ENCODE data around the gene GTF2IRD1.
"Not testable (repeated sequence)": the region's sequence is repeated elsewhere in the genome, so short reads cannot be mapped to it uniquely, and the experiment has no call there.

Gene GTF2IRD1

GRCh38 chr7:74561898-74562613 lies 108.3 kb downstream of the GTF2IRD1 start:
- no peak for DNase-seq (ENCODE audit: low spot score)

GRCh38 chr7:74563639-74564038 lies 109.9 kb downstream of the GTF2IRD1 start:
- DNase-seq (ENCODE audit: low spot score) = not testable (repeated sequence)

- no peak for DNase-seq (ENCODE audit: low spot score)
Observed at GRCh38 chr7:74567318-74567668, 113.6 kb downstream of the GTF2IRD1 start.

DNA sequence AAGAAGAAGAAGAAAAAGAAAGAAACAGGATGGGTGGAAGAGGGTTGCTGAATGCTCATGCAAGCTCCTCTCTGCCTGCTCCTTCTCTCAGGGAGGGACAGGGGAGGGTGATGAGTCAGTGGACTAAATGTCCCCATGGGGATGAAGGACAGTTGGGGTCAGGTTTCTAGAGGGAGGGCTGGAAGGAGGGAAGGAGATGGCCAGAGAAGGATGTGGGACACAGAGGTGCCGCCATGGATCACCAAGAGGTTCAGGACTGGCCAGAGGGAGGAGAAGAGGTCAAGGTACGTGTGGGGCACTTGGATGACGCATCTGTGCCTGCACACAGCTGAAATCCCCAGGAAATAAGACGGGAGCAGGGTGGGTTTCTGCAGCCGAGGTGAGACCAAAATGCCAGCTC lies 115.0 kb downstream of the GTF2IRD1 start:
- DNase-seq (ENCODE audit: low spot score) = no peak

DNA sequence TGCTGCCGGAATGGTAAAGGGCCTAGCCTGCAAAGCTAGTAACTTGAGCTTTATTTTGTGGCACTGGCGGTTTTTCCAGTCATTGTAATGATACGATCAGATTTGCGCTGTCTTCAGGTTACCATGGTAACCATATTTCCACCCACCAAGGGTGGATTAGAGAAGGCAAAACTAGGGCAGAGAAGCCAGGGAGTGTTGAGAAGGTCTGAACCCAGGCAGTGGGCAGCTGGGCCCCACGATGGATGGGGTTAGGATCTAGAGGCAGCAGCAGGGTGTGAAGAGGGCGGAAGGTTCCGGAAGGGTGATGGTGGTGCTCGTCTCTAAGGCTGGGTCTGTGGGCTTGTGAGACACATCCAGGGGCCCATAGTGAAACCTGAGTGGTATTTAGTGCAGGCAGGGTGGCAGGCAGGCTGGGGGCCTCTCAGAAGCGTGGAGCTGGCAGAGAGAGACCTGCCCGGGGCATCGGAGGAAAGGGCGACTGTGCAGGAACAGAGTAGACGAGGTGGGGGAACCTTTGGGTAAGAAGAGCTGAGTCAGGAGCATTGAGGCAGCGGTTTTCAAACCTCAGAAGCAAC lies 115.9 kb downstream of the GTF2IRD1 start:
- no peak for DNase-seq (ENCODE audit: low spot score)

DNA sequence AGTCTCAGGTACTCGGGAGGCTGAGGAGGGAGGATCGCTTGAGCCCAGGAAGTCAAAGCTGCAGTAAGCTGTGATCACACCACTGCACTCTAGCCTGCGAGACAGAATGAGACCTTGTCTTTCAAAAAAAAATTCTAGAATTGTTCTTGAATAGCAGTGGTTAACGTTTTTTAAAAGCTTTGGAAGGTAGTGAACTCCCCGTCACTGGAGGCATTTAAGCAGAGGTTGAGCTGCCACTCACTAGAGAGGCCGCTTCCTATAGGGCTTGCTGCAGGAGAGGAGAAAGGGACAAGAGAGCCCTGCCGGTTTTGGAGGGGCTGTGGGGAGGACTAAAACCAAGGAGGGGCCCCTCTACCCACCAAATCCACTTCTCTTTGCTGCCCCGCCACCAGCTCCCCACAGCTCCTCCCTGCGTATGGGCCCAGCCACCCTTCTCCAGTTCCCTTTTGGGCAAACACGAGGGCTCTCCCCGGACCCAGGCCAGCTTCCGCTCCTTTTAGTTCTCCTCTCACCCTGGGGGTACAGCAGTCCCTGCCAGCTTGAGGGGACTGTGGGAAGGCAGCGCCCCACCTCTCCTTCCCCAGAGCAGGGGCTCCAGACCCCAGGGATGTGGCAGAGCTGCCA lies 116.9 kb downstream of the GTF2IRD1 start:
- DNase-seq (ENCODE audit: low spot score) = no peak

DNA sequence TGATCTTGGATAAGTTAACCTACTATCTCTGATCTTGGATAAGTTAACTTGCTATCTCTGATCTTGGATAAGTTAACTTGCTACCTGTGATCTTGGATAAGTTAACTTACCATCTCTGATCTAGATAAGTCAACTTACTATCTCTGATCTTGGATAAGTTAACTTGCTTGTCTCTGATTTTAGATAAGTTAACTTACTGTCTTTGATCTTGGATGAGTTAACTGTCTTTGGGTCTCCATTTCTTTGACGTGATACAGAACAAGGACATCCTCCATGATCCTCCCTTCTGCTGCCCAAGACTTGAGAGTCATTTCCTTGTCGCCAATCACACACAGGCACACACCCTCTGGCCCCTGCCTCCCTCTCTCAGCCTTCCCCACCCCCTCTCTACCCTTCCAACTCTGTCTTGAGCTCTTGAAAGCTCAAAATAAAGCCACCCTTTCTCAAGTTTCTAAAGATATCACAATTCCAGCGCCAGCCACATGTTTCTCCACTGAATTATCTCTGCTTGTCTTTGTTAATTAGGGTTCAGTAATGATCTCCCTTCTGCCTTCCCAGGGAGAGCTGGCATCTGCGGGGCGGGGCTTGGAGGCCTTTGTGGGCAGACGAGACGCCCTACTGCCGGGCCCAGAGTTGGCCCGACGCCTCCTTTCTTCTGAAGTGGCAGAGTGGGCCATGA lies 118.7 kb downstream of the GTF2IRD1 start:
- DNase-seq (ENCODE audit: low spot score) = peak; percentile 26

DNA sequence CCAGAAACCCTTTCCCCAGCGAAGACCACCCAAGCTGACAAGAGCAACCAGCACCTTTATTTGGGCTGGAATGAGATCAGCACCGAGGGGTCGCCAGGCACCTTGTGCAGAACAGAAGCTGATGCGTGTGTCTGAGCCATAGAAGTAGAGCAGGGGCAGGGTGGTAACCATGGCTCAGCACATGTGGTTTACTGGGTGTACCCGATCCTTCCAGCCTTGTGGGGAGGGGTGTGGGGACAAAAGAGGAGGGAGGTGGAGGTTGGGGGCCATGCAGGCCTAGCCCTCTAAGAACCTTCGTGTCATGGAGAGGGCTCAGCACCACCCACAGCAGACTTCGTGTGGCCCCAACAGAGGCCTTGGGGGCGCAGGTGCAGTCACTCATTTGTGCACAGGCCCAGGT lies 119.8 kb downstream of the GTF2IRD1 start:
- no peak for DNase-seq (ENCODE audit: low spot score)

DNA sequence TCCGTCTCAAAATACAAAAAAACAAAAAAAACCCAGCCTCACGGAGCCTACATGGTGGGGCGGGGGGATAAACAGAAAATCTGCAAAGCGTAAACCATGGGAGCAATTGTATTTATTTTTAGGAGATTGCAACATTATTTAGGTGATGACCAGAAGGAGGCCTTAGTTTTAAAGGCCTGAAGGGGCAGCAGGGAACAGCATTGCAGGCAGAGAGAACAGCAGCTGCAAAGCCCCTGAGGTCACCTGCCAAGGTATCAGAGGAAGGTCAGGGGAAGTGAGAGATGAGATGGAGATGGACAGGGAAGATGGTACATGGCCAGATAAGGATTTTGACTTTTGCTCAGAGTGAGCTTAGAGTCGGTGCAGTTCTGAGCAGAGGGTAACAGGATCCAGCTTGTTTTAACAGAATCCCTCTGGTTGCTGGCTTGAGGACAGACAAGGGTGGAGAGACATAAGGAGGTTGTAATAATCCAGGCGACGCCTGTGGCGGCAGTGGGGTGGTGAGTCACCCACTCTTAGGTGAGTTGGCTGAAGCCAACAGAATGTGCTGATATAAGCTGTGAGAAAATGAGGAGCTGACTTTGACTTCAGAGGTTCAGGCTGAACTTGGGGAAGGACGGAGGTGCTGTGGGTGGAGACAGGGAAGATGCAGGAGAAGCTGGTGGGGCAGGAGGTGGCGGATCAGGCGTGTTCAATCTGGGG lies 121.5 kb downstream of the GTF2IRD1 start:
- no peak for DNase-seq (ENCODE audit: low spot score)

- no peak for DNase-seq (ENCODE audit: low spot score)
Observed at GRCh38 chr7:74575811-74576210, 122.1 kb downstream of the GTF2IRD1 start.

- DNase-seq (ENCODE audit: low spot score) = no peak
Observed at GRCh38 chr7:74579800-74580685, 126.3 kb downstream of the GTF2IRD1 start.

DNA sequence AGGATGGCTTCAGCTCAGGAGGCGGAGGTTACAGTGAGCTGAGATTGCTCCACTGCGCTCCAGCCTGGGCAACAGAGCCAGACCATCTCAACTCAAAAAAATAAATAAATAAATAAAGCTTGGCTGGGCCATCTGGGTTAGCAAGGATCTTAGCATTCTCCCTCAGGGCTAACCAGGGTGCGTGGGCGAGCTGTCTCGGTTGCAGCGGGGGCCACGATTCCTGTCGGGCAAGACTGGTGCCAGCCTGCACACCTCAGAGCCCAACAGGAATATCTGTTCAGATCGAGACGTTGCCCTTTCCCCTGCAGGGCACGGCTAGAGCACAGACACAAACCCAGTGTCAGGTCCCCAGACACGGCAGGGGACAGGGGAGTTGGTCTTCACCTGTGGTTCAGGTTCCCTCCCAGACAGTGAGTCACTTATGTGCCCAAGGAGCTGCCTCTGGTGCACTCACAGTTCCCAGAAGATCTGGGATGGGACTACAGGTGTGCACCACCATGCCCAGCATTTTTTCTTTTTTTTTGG lies 128.3 kb downstream of the GTF2IRD1 start:
- DNase-seq (ENCODE audit: low spot score) = no peak

GRCh38 chr7:74582447-74583039 lies 128.8 kb downstream of the GTF2IRD1 start:
- no peak for DNase-seq (ENCODE audit: low spot score)

DNA sequence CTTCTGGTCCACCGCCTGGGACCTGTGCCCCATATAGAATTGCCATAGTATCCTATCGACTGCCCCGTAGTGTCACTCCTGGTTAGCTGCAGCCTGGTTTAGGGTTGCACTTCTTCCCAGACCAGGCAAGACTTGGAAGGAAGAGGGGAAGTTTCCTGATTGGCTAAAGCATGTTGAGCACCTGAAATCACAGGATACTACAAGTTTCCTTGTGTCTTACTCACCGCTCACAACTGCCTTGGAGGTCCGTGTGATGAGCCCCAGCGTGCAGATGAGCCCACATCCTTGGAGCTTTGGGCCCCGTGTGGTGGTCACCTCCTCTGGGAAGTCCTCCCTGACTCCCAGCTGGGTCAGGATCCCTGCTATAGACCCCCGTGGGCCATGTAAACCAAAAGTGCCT lies 129.9 kb downstream of the GTF2IRD1 start:
- DNase-seq (ENCODE audit: low spot score) = no peak

- no peak for DNase-seq (ENCODE audit: low spot score)
Observed at GRCh38 chr7:74584160-74584954, 130.7 kb downstream of the GTF2IRD1 start.

DNA sequence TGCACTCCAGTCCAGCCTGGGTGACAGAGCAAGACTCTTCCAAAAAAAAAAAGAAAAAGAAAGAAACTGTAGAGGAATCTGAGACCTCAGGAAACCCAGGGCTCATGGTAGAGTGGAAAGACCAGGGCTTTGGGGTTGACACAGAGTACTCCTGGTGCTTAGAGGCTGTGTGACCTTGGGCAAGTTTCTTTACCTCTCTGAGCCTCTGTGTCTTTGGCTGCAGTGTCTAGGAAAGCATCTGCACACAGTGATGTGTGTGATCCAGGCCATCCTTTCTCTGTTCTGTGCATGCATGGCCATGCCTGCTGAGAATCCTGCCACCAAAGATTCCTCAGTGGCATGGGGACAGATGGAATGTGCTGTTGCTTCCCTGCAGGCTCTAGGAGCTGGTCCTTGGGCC lies 132.1 kb downstream of the GTF2IRD1 start:
- DNase-seq (ENCODE audit: low spot score) = no peak

- DNase-seq (ENCODE audit: low spot score) = no peak
Observed at GRCh38 chr7:74586258-74587175, 132.8 kb downstream of the GTF2IRD1 start.

DNA sequence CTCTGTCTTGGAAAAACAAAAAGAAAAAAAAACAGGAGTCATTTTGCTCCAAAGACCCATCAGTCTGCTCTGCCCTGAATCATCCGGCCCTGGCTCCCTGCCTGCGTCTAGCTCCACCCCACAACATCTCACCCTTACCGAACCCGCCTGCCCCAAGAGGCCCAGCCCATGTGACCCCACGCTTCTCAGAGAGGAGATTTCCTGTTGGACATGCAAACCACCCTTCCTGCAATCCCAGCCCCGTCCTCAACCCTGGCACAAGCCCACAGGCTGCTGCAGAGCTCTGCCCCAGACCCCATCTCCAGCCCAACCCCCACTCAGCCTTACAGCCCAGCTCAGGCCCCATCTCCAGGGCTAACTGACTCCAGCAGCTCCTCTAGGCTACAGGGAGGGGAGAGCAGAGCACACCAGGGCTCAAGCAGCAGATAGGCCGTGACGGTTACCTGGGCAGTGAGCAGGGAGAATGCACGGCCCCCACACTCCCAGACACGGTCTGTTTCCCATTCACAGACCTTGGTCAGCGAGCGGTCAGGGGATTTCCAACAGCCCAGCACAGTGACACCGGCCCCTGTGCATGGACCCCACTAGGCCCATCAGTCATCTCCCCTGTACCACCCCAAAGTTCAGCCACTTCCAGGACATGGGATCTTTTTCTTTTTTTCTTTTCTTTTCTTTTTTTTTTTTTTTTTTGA lies 133.9 kb downstream of the GTF2IRD1 start:
- peak; percentile 53 for DNase-seq (ENCODE audit: low spot score)

Measured in globus pallidus (tissue), 1 donor.